GM19043 (cell line): ENCODE data around the gene SFN.
A peak's percentile ranks its signal among the peaks of the same experiment; 100 is the strongest.
"Not testable (repeated sequence)": the region's sequence is repeated elsewhere in the genome, so short reads cannot be mapped to it uniquely, and the experiment has no call there.

Experiments
- ATAC-seq: cut with Tn5 transposase; IDR thresholded peaks from one replicate; pipeline ENCODE4 v1.9.1; 2021; ENCODE audit warnings: low read depth; ENCODE audit not compliant: unreplicated experiment

Gene SFN

GRCh38 chr1:26838474-26839338, 24.2 kb upstream of the SFN start:
- peak; percentile 93 for ATAC-seq

DNA sequence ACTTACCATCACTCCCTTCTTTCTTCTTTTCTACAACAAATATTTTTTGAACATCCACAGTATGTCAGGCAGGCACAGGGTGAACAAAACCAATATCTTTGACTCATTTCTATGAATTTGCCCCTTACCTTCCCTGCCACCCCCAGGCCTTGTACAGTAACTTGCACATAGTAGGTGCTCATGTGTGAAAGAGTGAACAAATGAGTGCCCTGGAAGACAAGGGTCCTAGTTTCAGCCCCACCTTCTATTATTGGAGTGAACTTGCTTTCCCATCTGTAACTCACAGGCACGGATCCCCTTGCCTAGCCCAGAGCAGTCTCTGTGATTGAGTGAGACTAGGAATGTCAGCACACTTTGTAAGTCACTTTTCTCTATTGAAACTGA, 23.6 kb upstream of the SFN start:
- ATAC-seq: no peak

GRCh38 chr1:26839779-26840178, 23.2 kb upstream of the SFN start:
- no peak for ATAC-seq

GRCh38 chr1:26844424-26845196, 18.3 kb upstream of the SFN start:
- no peak for ATAC-seq

DNA sequence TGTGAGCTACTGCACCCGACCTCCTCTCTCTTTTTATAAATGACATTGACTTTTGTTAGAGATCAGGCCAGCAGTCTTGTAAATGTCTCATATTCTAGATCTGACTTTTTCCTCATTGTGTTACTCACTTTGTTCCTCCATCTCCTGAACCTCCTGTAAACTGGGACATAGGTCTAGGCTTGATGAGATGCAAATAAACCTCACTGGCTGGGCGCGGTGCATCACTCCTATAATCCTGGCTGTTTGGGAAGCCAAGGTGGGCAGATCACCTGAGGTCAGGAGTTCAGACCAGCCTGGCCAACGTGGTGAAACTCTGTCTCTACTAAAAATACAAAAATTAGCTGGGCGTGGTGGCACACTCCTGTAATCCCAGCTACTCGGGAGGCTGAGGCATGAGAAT, 15.1 kb upstream of the SFN start:
- ATAC-seq: not testable (repeated sequence)

GRCh38 chr1:26848499-26848898, 14.4 kb upstream of the SFN start:
- no peak for ATAC-seq

DNA sequence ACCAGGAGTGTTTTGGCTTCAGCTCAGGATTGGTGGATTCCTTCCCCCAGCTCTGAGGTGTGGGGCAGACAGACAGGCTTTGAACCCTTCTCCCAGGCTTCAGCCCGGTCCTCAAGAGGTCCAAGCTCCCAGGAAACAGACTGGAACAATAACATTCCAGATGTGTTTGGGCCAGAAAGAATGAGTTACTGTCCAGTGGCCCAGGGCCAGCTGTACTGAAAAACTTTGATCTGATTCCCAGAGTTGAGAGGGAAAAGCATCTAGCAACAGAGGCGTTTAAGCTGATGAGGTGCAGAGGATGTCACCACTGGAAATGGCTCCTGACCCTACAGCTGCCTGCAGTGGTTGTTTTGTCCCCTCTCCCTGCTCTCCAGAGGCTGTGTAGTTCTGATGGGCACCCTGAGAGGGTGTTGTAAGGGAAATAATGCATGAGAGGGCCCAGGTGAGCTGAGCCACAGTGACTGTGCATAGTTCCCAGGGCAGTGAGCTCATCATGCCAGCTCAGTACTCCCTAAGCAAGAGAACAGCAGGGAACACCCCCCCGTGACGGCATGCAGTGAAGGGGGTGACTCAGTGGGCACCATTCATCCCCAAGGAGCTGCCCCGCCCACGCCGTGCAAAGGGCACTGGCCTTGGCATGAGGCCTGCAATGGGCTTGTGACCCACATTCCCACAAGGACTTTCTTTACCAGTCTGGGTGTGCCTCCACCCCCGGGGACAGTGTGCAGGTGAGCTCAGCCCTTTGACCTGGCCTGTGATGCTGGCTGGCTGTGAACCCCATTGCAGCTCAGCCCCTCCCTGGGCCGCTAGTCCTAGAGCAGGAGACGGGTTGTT, 13.8 kb upstream of the SFN start:
- ATAC-seq: no peak

GRCh38 chr1:26851106-26851684, 11.8 kb upstream of the SFN start:
- no peak for ATAC-seq

DNA sequence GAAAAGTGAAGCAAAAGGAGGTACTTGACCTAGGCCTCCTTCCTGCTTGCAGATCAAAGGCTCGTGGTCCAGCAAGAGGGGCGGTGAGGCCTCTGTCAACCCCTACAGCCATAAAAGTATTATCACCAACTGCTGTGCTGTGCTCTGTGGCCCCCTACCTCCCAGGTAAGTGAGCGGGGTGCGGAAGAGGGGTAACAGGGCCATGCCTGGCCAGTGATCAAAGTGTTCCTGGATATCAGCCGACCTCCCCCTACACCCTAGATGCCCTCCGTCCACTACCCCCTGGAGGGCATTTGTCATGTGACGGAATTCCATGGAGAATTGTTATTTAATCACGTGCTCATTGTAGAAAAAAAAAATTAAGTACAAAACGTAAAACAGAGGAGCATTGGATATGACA, 10.2 kb upstream of the SFN start:
- no peak for ATAC-seq

DNA sequence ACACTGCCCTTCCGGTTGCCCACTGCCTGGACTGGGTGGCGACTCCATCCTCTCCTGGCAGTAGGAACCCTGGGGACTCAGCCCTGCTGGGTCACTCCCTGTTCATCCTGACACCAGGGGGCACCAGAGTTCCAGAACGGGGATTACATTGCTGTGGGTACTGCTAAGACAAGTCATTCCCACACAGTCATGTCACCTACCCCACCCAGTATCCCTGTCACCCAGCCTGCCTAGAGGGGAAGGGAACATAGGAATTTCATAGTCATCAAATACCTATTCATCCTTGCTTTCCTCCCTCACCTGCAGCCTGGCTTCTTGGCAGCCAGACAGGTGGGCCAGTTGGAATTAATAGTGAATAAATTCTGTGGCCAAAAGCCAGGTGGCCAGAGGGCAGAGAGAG, 9.8 kb upstream of the SFN start:
- no peak for ATAC-seq

- no peak for ATAC-seq
Measured at GRCh38 chr1:26853600-26853999, 9.3 kb upstream of the SFN start.

GRCh38 chr1:26854906-26855305, 8.0 kb upstream of the SFN start:
- no peak for ATAC-seq

GRCh38 chr1:26855636-26856035, 7.3 kb upstream of the SFN start:
- no peak for ATAC-seq

- no peak for ATAC-seq
Measured at GRCh38 chr1:26856181-26856580, 6.8 kb upstream of the SFN start.

GRCh38 chr1:26856604-26857469, 6.1 kb upstream of the SFN start:
- ATAC-seq: no peak

DNA sequence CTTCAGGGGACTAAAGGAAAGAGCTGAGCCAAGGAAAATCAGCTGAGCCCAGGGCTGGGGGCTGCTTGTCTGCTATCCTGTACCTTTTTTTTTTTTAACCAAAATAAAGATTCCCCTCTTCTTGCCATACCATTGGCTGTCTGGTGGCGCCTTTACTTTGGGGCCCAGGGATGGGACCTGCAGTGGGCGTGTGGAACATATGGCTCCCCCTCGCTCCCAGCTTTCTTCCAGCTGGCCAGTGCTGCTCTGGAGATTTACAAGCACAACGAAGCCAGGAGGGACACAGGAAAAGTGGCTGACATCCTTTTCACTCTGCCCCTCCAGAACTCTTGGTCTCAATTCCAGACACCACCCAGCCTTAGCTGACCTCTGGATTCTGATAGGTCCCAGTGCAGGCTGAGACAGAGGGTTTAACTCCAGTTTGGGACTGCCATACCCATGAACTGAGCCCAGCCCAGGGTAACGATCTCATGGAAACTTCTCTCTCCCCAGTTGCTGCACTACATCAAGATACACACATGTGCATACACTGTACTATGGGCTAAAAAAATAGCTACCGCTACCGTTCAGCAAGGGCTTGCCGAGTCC, 5.4 kb upstream of the SFN start:
- ATAC-seq: no peak

GRCh38 chr1:26858160-26858559, 4.8 kb upstream of the SFN start:
- ATAC-seq: no peak

DNA sequence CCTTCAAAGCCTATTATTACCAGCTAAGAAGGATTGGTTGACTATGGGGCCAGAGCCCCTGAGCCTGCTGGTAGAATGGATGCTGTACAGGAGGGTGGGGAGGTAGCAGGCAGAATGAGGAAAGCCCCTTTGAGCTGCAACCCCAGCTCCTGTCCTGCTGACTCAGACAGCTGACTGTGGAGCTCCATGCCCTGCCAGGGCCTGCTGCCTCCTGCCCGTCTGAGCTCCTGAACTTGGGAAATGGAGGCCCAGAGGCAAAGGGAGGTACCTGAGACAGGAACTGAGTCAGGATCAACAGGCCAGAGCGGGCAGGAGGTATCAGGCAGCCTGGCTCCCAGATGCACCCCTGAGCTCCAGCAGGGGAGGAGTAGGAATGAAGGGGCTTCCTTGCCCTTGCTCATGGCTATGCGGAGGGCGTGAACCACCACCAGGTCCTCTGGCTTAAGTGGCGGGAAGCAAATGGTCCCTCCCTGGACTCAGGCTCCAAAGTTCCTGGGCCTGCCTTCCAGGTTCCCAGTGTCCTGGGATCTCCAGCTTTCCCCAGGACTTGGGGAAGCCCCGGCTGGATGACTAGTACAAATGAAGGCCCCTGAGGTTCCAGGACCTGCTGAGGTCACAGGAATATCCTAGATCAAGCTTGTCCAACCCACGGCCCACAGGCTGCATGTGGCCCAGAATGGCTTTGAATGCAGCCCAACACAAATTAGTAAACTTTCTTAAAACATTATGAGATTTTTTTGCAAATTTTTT, 3.9 kb upstream of the SFN start:
- no peak for ATAC-seq

DNA sequence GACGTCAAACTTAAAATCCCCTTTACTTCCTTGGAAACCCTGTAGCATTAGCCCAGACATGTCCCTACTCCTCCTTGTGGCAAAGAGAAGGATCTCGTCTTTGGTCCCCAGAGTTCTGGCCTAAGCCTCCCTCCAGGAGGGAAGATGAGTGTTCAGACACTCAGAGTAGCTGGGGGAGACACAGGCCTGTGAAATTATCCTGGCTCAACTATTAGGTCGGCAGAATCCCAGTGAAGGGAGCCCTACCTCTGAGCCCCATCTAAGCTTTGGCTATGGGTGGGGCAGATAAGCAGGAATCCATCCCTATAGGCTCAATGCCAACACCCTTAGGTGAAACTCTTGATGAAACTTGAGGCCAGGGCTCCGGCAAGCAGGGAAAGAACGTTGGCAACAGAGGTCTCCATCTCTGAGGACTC, 1.7 kb upstream of the SFN start:
- no peak for ATAC-seq
